Measurements from ENCODE around the gene PRKCE.

Gene PRKCE

GRCh38 chr2:45786030-45786835 is 134.8 kb downstream of the PRKCE start:
- DNase-seq (ENCODE audit: low read depth, low spot score) = no peak
- no peak for TF ChIP-seq FOXP2 (optimal IDR thresholded peaks at IDR 0.05; ENCODE audit: control extremely low read depth, extremely low read length, insufficient read depth)
- TF ChIP-seq EZH2 (IDR thresholded peaks at IDR 0.05) = no peak
- no peak for TF ChIP-seq POLR2AphosphoS5 (IDR thresholded peaks at IDR 0.05; ENCODE audit: borderline replicate concordance, low read depth, low read length)
- Histone ChIP-seq H3K27ac (no peak overlapping the region), H3K9ac (ENCODE audit: insufficient read length) (no peak overlapping the region), H3K36me3 (ENCODE audit: insufficient read depth, low read length) (no peaks in the 10 kb centered on the region), H3K9me3 (ENCODE audit: low read depth, low read length) (no peaks in the 10 kb centered on the region), H3K4me3 (no peak overlapping the region)

- H3K27ac ChIP-seq = no peak overlapping the region
- no peaks in the 10 kb centered on the region for H3K36me3 ChIP-seq (ENCODE audit: insufficient read depth, low read length)
- no peak overlapping the region for H3K4me3 ChIP-seq
- no peak for DNase-seq (ENCODE audit: low read depth, low spot score)
- no peak for TF ChIP-seq FOXP2 (optimal IDR thresholded peaks at IDR 0.05; ENCODE audit: control extremely low read depth, extremely low read length, insufficient read depth)
- TF ChIP-seq POLR2AphosphoS5 (IDR thresholded peaks at IDR 0.05; ENCODE audit: borderline replicate concordance, low read depth, low read length) = no peak
- no peak for TF ChIP-seq EZH2 (IDR thresholded peaks at IDR 0.05)
- H3K9me3 ChIP-seq (ENCODE audit: low read depth, low read length) = no peaks in the 10 kb centered on the region
- H3K9ac ChIP-seq (ENCODE audit: insufficient read length) = no peak overlapping the region
Observed at GRCh38 chr2:45786836-45787357, 135.4 kb downstream of the PRKCE start.

GRCh38 chr2:45788401-45788800 is 136.9 kb downstream of the PRKCE start:
- TF ChIP-seq EZH2 (IDR thresholded peaks at IDR 0.05) (no peak), FOXP2 (optimal IDR thresholded peaks at IDR 0.05; ENCODE audit: control extremely low read depth, extremely low read length, insufficient read depth) (no peak), POLR2AphosphoS5 (IDR thresholded peaks at IDR 0.05; ENCODE audit: borderline replicate concordance, low read depth, low read length) (no peak)
- no peak overlapping the region for H3K27ac ChIP-seq
- no peak overlapping the region for H3K4me3 ChIP-seq
- no peak for DNase-seq (ENCODE audit: low read depth, low spot score)
- H3K36me3 ChIP-seq (ENCODE audit: insufficient read depth, low read length) = no peaks in the 10 kb centered on the region
- no peaks in the 10 kb centered on the region for H3K9me3 ChIP-seq (ENCODE audit: low read depth, low read length)
- H3K9ac ChIP-seq (ENCODE audit: insufficient read length) = no peak overlapping the region

GRCh38 chr2:45789317-45789716 is 137.8 kb downstream of the PRKCE start:
- TF ChIP-seq FOXP2 (optimal IDR thresholded peaks at IDR 0.05; ENCODE audit: control extremely low read depth, extremely low read length, insufficient read depth) (no peak), EZH2 (IDR thresholded peaks at IDR 0.05) (no peak), POLR2AphosphoS5 (IDR thresholded peaks at IDR 0.05; ENCODE audit: borderline replicate concordance, low read depth, low read length) (no peak)
- DNase-seq (ENCODE audit: low read depth, low spot score) = no peak
- H3K36me3 ChIP-seq (ENCODE audit: insufficient read depth, low read length) = no peaks in the 10 kb centered on the region
- no peak overlapping the region for H3K9ac ChIP-seq (ENCODE audit: insufficient read length)
- no peak overlapping the region for H3K27ac ChIP-seq
- no peak overlapping the region for H3K4me3 ChIP-seq
- H3K9me3 ChIP-seq (ENCODE audit: low read depth, low read length) = no peaks in the 10 kb centered on the region

- H3K4me3 ChIP-seq = no peak overlapping the region
- no peak for DNase-seq (ENCODE audit: low read depth, low spot score)
- TF ChIP-seq FOXP2 (optimal IDR thresholded peaks at IDR 0.05; ENCODE audit: control extremely low read depth, extremely low read length, insufficient read depth) = no peak
- no peak for TF ChIP-seq EZH2 (IDR thresholded peaks at IDR 0.05)
- TF ChIP-seq POLR2AphosphoS5 (IDR thresholded peaks at IDR 0.05; ENCODE audit: borderline replicate concordance, low read depth, low read length) = no peak
- no peaks in the 10 kb centered on the region for H3K36me3 ChIP-seq (ENCODE audit: insufficient read depth, low read length)
- no peaks in the 10 kb centered on the region for H3K9me3 ChIP-seq (ENCODE audit: low read depth, low read length)
- no peak overlapping the region for H3K27ac ChIP-seq
- no peak overlapping the region for H3K9ac ChIP-seq (ENCODE audit: insufficient read length)
Observed at GRCh38 chr2:45789961-45790723, 138.7 kb downstream of the PRKCE start.

- Histone ChIP-seq H3K27ac (no peak overlapping the region), H3K36me3 (ENCODE audit: insufficient read depth, low read length) (no peaks in the 10 kb centered on the region), H3K4me3 (no peak overlapping the region), H3K9ac (ENCODE audit: insufficient read length) (no peak overlapping the region), H3K9me3 (ENCODE audit: low read depth, low read length) (no peaks in the 10 kb centered on the region)
- no peak for DNase-seq (ENCODE audit: low read depth, low spot score)
- TF ChIP-seq EZH2 (IDR thresholded peaks at IDR 0.05) (no peak), POLR2AphosphoS5 (IDR thresholded peaks at IDR 0.05; ENCODE audit: borderline replicate concordance, low read depth, low read length) (no peak), FOXP2 (optimal IDR thresholded peaks at IDR 0.05; ENCODE audit: control extremely low read depth, extremely low read length, insufficient read depth) (no peak)
Observed at GRCh38 chr2:45793305-45793962, 142.0 kb downstream of the PRKCE start.

- TF ChIP-seq FOXP2 (optimal IDR thresholded peaks at IDR 0.05; ENCODE audit: control extremely low read depth, extremely low read length, insufficient read depth) = no peak
- no peak for TF ChIP-seq POLR2AphosphoS5 (IDR thresholded peaks at IDR 0.05; ENCODE audit: borderline replicate concordance, low read depth, low read length)
- no peak for TF ChIP-seq EZH2 (IDR thresholded peaks at IDR 0.05)
- H3K9ac ChIP-seq (ENCODE audit: insufficient read length) = no peak overlapping the region
- no peak overlapping the region for H3K4me3 ChIP-seq
- H3K27ac ChIP-seq = no peak overlapping the region
- no peak for DNase-seq (ENCODE audit: low read depth, low spot score)
- no peaks in the 10 kb centered on the region for H3K36me3 ChIP-seq (ENCODE audit: insufficient read depth, low read length)
- no peaks in the 10 kb centered on the region for H3K9me3 ChIP-seq (ENCODE audit: low read depth, low read length)
Observed at GRCh38 chr2:45794134-45794617, 142.7 kb downstream of the PRKCE start.

GRCh38 chr2:45796500-45796899 is 145.0 kb downstream of the PRKCE start:
- Histone ChIP-seq H3K9ac (ENCODE audit: insufficient read length) (no peak overlapping the region), H3K27ac (no peak overlapping the region), H3K36me3 (ENCODE audit: insufficient read depth, low read length) (no peaks in the 10 kb centered on the region), H3K9me3 (ENCODE audit: low read depth, low read length) (no peaks in the 10 kb centered on the region), H3K4me3 (no peak overlapping the region)
- TF ChIP-seq FOXP2 (optimal IDR thresholded peaks at IDR 0.05; ENCODE audit: control extremely low read depth, extremely low read length, insufficient read depth) (no peak), POLR2AphosphoS5 (IDR thresholded peaks at IDR 0.05; ENCODE audit: borderline replicate concordance, low read depth, low read length) (no peak), EZH2 (IDR thresholded peaks at IDR 0.05) (no peak)
- DNase-seq (ENCODE audit: low read depth, low spot score) = no peak
